OCI-LY7 (cell line): ENCODE measurements around the gene ARX. TPM values are rescaled to one million over a fixed set of nuclear protein-coding genes. Genes with fewer than 3 reads are reported as not detected.

ENCODE experiments used
- BruUV-seq: library from RNA; stranded (reverse); fragments of 400-500 nt; replicated peaks from 2 replicates; lab custom pipeline; 2021; lab: Mats Ljungman, UMichigan
- CTCF ChIA-PET: fragments of 300-600 bp; sonication (Branson Sonifier 250); formaldehyde crosslinking; loops from one replicate; lab custom pipeline; 2022; ENCODE audit warnings: antibody characterized with exemption; ENCODE audit not compliant: unreplicated experiment; lab: Charles Lee
- POLR2A ChIA-PET: fragments of 300-600 bp; sonication (Branson Sonifier 250); formaldehyde crosslinking; loops from one replicate; lab custom pipeline; 2022; ENCODE audit warnings: antibody characterized with exemption; lab: Charles Lee
- DNase-seq: peaks from one replicate; pipeline ENCODE4 v3.0.0-alpha.2; 2015; ENCODE audit warnings: low spot score
- H2AFZ ChIP-seq: fragments of 200-600 bp; sonication (generic), shearing (Covaris generic); 2 replicates; pipeline ENCODE4 v1.6.1; 2014; ENCODE audit warnings: mild to moderate bottlenecking, antibody characterized with exemption, low read length, moderate library complexity
- H3K27ac ChIP-seq: fragments of 200-600 bp; sonication (generic); 2 replicates; pipeline ENCODE4 v1.5.1; 2014; ENCODE audit warnings: mixed run types, low read depth, mild to moderate bottlenecking, moderate library complexity, low read length, inconsistent platforms; ENCODE audit not compliant: poor library complexity, severe bottlenecking
- H3K36me3 ChIP-seq: fragments of 200-600 bp; sonication (generic); 2 replicates; pipeline ENCODE4 v1.6.1; 2014; ENCODE audit warnings: mild to moderate bottlenecking, antibody characterized with exemption, low read length, moderate library complexity, mixed read lengths; ENCODE audit not compliant: insufficient read depth
- H3K4me1 ChIP-seq: fragments of 200-600 bp; sonication (generic); 2 replicates; pipeline ENCODE4 v1.5.1; 2014; ENCODE audit warnings: mild to moderate bottlenecking, low read length; ENCODE audit not compliant: insufficient read depth, poor library complexity, severe bottlenecking
- H3K4me2 ChIP-seq: fragments of 200-600 bp; sonication (generic); 2 replicates; pipeline ENCODE4 v1.6.1; 2014; ENCODE audit warnings: mild to moderate bottlenecking, low read length
- H3K4me3 ChIP-seq: fragments of 200-600 bp; sonication (generic); 2 replicates; pipeline ENCODE4 v1.5.1; 2014; ENCODE audit warnings: mild to moderate bottlenecking, low read depth, low read length; ENCODE audit not compliant: poor library complexity, severe bottlenecking
- H3K79me2 ChIP-seq: fragments of 200-600 bp; sonication (generic); 2 replicates; pipeline ENCODE4 v1.6.1; 2016; ENCODE audit warnings: low read depth, mild to moderate bottlenecking, low read length, moderate library complexity, mixed read lengths; ENCODE audit not compliant: insufficient read depth
- H3K9me2 ChIP-seq: fragments of 200-600 bp; sonication (generic); 2 replicates; pipeline ENCODE4 v1.6.1; 2016; ENCODE audit warnings: mild to moderate bottlenecking, low read length, mixed read lengths; ENCODE audit not compliant: insufficient read depth
- H3K9me3 ChIP-seq: fragments of 200-600 bp; sonication (generic); 2 replicates; pipeline ENCODE4 v1.6.1; 2014; ENCODE audit warnings: mild to moderate bottlenecking, mixed run types, low read length, mixed read lengths
- H4K20me1 ChIP-seq: fragments of 200-600 bp; sonication (generic); 2 replicates; pipeline ENCODE4 v1.6.1; 2014; ENCODE audit warnings: mild to moderate bottlenecking, antibody characterized with exemption, low read length, moderate library complexity, mixed read lengths; ENCODE audit not compliant: insufficient read depth
- CTCF ChIP-seq: fragments of 200-600 bp; sonication (generic); conservative IDR thresholded peaks from 2 replicates; pipeline ENCODE4 v1.5.1; 2014; ENCODE audit warnings: mild to moderate bottlenecking, antibody characterized with exemption, low read length, moderate library complexity, mixed read lengths
- EZH2phosphoT487 ChIP-seq: fragments of 200-600 bp; sonication (generic); IDR thresholded peaks from 2 replicates; pipeline ENCODE4 v1.6.1; 2018; ENCODE audit warnings: low read depth, borderline replicate concordance, mild to moderate bottlenecking, mixed run types, antibody characterized with exemption, low read length, moderate library complexity, mixed read lengths
- intact Hi-C: fragments of 100-400 bp; cut with micrococcal nuclease; formaldehyde crosslinking; loops from one replicate; pipeline ENCODE4 v1.10.0; 2022; ENCODE audit not compliant: unreplicated experiment
- total RNA-seq, 2 experiments: library from RNA; depleted of rRNA in 1 of 2; stranded (reverse); fragments of >200 nt in 1 of 2; shearing (Covaris generic) in 1 of 2; gene quantifications; 2 replicates each; pipeline ENCODE4 v1.2.3, GENCODE V29; 2014 to 2022

Gene ARX
- total RNA-seq, 2 experiments from 2014 or later: 0.11 TPM; not detected in 1

GRCh38 chrX:25005382-25006185, 10.2 kb downstream of the ARX start:
- Histone ChIP-seq H3K4me1 (no peaks in the 10 kb centered on the region), H3K79me2 (no peaks in the 10 kb centered on the region), H2AFZ (no peak overlapping the region), H3K9me3 (no peaks in the 10 kb centered on the region), H3K4me2 (no peak overlapping the region), H3K4me3 (no peak overlapping the region), H3K36me3 (no peaks in the 10 kb centered on the region), H3K27ac (no peak overlapping the region), H3K9me2 (no peaks in the 10 kb centered on the region), H4K20me1 (no peaks in the 10 kb centered on the region)
- POLR2A ChIA-PET: no interaction called here
- intact Hi-C loops: no loop called here
- no TSS peak for BruUV-seq
- CTCF ChIA-PET: no interaction called here
- no peak for TF ChIP-seq CTCF
- no peak for TF ChIP-seq EZH2phosphoT487
- no peak for DNase-seq

GRCh38 chrX:25005034-25005381, 10.8 kb downstream of the ARX start:
- DNase-seq: no peak
- Histone ChIP-seq H3K36me3 (no peaks in the 10 kb centered on the region), H3K4me3 (no peak overlapping the region), H3K79me2 (no peaks in the 10 kb centered on the region), H4K20me1 (no peaks in the 10 kb centered on the region), H3K27ac (no peak overlapping the region), H3K4me2 (no peak overlapping the region), H2AFZ (no peak overlapping the region), H3K9me3 (no peaks in the 10 kb centered on the region), H3K4me1 (no peaks in the 10 kb centered on the region), H3K9me2 (no peaks in the 10 kb centered on the region)
- BruUV-seq: no TSS peak
- intact Hi-C loops: no loop called here
- POLR2A ChIA-PET: no interaction called here
- TF ChIP-seq EZH2phosphoT487 (no peak), CTCF (no peak)
- CTCF ChIA-PET: no interaction called here

- BruUV-seq: no TSS peak
- Histone ChIP-seq H3K9me3 (no peaks in the 10 kb centered on the region), H3K36me3 (no peaks in the 10 kb centered on the region), H4K20me1 (no peaks in the 10 kb centered on the region), H2AFZ (no peak overlapping the region), H3K4me3 (no peak overlapping the region), H3K9me2 (no peaks in the 10 kb centered on the region), H3K4me2 (no peak overlapping the region), H3K27ac (no peak overlapping the region), H3K79me2 (no peaks in the 10 kb centered on the region), H3K4me1 (no peaks in the 10 kb centered on the region)
- no peak for DNase-seq
- CTCF ChIA-PET: no interaction called here
- POLR2A ChIA-PET: no interaction called here
- TF ChIP-seq EZH2phosphoT487: no peak
- no peak for TF ChIP-seq CTCF
- intact Hi-C loops: no loop called here
These were observed 11.2 kb downstream of the ARX start for GRCh38 chrX:25004485-25005032.
